BLaER1 (cell line): Measurements from ENCODE around the gene CTSK.
"Not testable (repeated sequence)": the region's sequence is repeated elsewhere in the genome, so short reads cannot be mapped to it uniquely, and the experiment has no call there.

ENCODE experiments used
- H3K27ac ChIP-seq: shearing (Covaris generic); formaldehyde crosslinking; 2 replicates; pipeline ENCODE4 v1.8.1; 2022
- H3K27me3 ChIP-seq: shearing (Covaris generic); formaldehyde crosslinking; 2 replicates; pipeline ENCODE4 v1.8.1; 2022
- H3K36me3 ChIP-seq: shearing (Covaris generic); formaldehyde crosslinking; 2 replicates; pipeline ENCODE4 v1.8.1; 2022
- H3K4me1 ChIP-seq: shearing (Covaris generic); formaldehyde crosslinking; 2 replicates; pipeline ENCODE4 v1.8.1; 2022
- H3K4me2 ChIP-seq: shearing (Covaris generic); formaldehyde crosslinking; 2 replicates; pipeline ENCODE4 v1.8.1; 2022
- H3K4me3 ChIP-seq: shearing (Covaris generic); formaldehyde crosslinking; 2 replicates; pipeline ENCODE4 v1.8.1; 2022
- H3K9ac ChIP-seq: shearing (Covaris generic); formaldehyde crosslinking; 2 replicates; pipeline ENCODE4 v1.8.1; 2022
- H3K9me3 ChIP-seq: shearing (Covaris generic); formaldehyde crosslinking; 2 replicates; pipeline ENCODE4 v1.8.1; 2022
- H4K20me1 ChIP-seq: shearing (Covaris generic); formaldehyde crosslinking; 2 replicates; pipeline ENCODE4 v1.8.1; 2022
- Cebpa-rat ChIP-seq: shearing (Covaris generic); IDR thresholded peaks from 2 replicates; pipeline ENCODE4 v1.8.1; 2022

Gene CTSK

GRCh38 chr1:150787455-150787854 lies 20.6 kb downstream of the CTSK start:
- H3K4me3 ChIP-seq: no peak overlapping the region

GRCh38 chr1:150780510-150780909 lies 27.6 kb downstream of the CTSK start:
- Histone ChIP-seq H3K27me3 (no peaks in the 10 kb centered on the region), H3K4me1 (no peaks in the 10 kb centered on the region), H3K36me3 (no peaks in the 10 kb centered on the region), H3K4me2 (no peak overlapping the region), H3K27ac (no peak overlapping the region), H3K9me3 (peaks cover 3% of the 10 kb centered on the region; the same call in 1 of the 2 replicates), H4K20me1 (no peaks in the 10 kb centered on the region), H3K9ac (no peak overlapping the region), H3K4me3 (no peak overlapping the region)
- no peak for TF ChIP-seq Cebpa-rat

More at GRCh38 chr1:150787455-150787854, 20.6 kb downstream of the CTSK start:
- H3K27ac ChIP-seq: no peak overlapping the region
- H3K4me2 ChIP-seq: no peak overlapping the region
- no peak overlapping the region for H3K9ac ChIP-seq
- TF ChIP-seq Cebpa-rat: no peak
- no peaks in the 10 kb centered on the region for H3K27me3 ChIP-seq
- H4K20me1 ChIP-seq: no peaks in the 10 kb centered on the region
- no peaks in the 10 kb centered on the region for H3K36me3 ChIP-seq
- H3K4me1 ChIP-seq: no peaks in the 10 kb centered on the region; the same call in 1 of the 2 replicates
- H3K9me3 ChIP-seq: peaks cover 2% of the 10 kb centered on the region; the same call in 1 of the 2 replicates

DNA sequence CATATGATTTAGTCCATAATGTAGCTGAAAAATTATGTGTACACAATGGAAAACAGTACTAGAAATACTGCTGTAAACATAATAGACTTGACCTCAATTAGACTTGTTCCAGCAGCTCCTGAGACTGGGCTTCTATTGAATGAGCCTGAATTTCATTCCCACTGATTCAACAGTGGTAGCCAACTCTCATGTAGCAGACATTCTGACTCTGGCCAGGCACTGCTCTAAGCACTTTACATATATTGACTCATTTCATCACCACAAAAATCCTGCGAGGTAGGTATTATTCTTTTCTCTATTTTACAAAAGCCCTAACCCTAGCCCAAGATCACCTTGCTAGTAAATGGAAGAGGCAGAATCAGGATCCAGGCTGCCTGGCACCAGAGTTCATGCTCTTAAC lies 29.7 kb downstream of the CTSK start:
- H3K27ac ChIP-seq: no peak overlapping the region
- H3K9me3 ChIP-seq: peaks cover 3% of the 10 kb centered on the region; the same call in 1 of the 2 replicates
- H3K9ac ChIP-seq: no peak overlapping the region
- no peak overlapping the region for H3K4me2 ChIP-seq
- no peaks in the 10 kb centered on the region for H3K4me1 ChIP-seq
- no peaks in the 10 kb centered on the region for H3K27me3 ChIP-seq
- H4K20me1 ChIP-seq: no peaks in the 10 kb centered on the region
- no peaks in the 10 kb centered on the region for H3K36me3 ChIP-seq
- H3K4me3 ChIP-seq: no peak overlapping the region
- no peak for TF ChIP-seq Cebpa-rat

DNA sequence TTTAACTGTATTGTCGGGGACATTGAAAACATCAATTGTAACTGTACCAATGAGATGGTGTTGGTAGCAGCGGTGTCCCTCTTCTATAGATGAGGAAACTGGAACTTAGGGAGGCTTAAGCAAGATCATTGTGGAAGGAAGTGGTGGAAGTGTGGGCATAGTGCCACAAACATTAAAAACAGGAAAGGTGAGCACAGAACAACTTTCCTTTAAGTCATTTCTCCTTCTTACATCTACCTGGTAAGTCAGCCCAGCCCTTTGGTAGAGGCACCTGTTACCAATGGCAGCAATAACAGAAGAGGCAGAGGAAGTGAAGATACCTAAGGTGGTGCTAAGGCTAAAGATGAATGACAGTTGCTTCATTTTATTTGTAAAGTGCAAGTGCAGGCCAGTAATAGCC lies 30.5 kb downstream of the CTSK start:
- H4K20me1 ChIP-seq: no peaks in the 10 kb centered on the region
- no peak overlapping the region for H3K27ac ChIP-seq
- no peak overlapping the region for H3K9ac ChIP-seq
- TF ChIP-seq Cebpa-rat: no peak
- no peak overlapping the region for H3K4me3 ChIP-seq
- H3K36me3 ChIP-seq: no peaks in the 10 kb centered on the region
- no peaks in the 10 kb centered on the region for H3K4me1 ChIP-seq
- no peaks in the 10 kb centered on the region for H3K27me3 ChIP-seq
- H3K9me3 ChIP-seq: peaks cover 2% of the 10 kb centered on the region; the same call in 1 of the 2 replicates
- H3K4me2 ChIP-seq: no peak overlapping the region

- H3K27me3 ChIP-seq, H3K4me1 ChIP-seq, H4K20me1 ChIP-seq, H3K36me3 ChIP-seq, H3K27ac ChIP-seq, H3K9me3 ChIP-seq, H3K4me2 ChIP-seq, H3K9ac ChIP-seq, H3K4me3 ChIP-seq: not testable (repeated sequence)
These were observed 32.0 kb downstream of the CTSK start for GRCh38 chr1:150775931-150776505.

DNA sequence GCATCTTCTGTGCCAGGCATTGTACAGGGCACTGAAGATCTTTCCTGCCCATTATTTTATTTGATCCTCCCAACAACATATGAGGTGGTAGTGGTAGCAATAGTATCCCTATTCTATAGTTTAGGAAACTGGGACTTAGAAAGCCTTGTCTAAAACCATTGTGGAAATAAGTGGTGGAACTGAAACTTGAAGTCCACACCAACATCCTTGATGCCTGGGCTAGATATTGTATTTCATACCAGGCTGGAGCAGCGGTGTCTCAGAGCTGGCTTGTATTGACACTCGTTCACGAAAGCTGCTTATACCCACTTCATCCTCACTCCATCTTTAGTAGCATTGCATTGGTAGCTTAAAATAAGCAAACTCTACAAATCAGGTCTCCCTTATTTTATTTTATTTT lies 32.8 kb downstream of the CTSK start:
- H4K20me1 ChIP-seq: no peaks in the 10 kb centered on the region
- no peaks in the 10 kb centered on the region for H3K9me3 ChIP-seq
- no peak overlapping the region for H3K4me2 ChIP-seq
- H3K36me3 ChIP-seq: no peaks in the 10 kb centered on the region
- H3K27ac ChIP-seq: no peak overlapping the region
- H3K4me1 ChIP-seq: 0 out of 2 replicates have a peak, but pooled peaks cover 7% of the 10 kb centered on the region
- H3K27me3 ChIP-seq: no peaks in the 10 kb centered on the region
- no peak overlapping the region for H3K9ac ChIP-seq
- no peak overlapping the region for H3K4me3 ChIP-seq
- no peak for TF ChIP-seq Cebpa-rat

- Histone ChIP-seq H3K9ac (no peak overlapping the region), H3K36me3 (no peaks in the 10 kb centered on the region), H3K4me3 (no peak overlapping the region), H4K20me1 (no peaks in the 10 kb centered on the region), H3K9me3 (no peaks in the 10 kb centered on the region), H3K27ac (no peak overlapping the region), H3K4me1 (0 out of 2 replicates have a peak, but pooled peaks cover 7% of the 10 kb centered on the region), H3K27me3 (no peaks in the 10 kb centered on the region), H3K4me2 (no peak overlapping the region)
- no peak for TF ChIP-seq Cebpa-rat
These were observed 35.7 kb downstream of the CTSK start for GRCh38 chr1:150772326-150772725.

DNA sequence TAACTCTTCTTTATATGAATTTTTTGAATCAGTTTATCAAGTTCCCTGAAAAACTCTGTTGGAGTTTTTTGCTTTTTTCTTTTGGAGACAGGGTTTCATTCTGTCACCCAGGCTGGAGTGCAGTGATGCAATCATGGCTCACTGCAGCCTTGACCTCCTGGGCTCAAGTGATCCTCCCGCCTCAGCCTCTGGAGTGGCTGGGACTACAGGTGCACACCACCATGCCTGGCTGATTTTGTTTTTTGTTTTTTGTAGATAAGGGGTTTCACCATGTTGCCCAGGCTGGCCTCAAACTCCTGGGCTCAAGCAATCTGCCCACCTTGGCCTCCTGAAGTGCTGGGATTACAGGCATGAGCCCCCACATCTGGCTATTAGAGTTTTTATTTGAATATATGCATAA lies 40.4 kb downstream of the CTSK start:
- H4K20me1 ChIP-seq, H3K27ac ChIP-seq, H3K9me3 ChIP-seq, H3K36me3 ChIP-seq, H3K27me3 ChIP-seq, H3K4me3 ChIP-seq, H3K9ac ChIP-seq, H3K4me2 ChIP-seq: not testable (repeated sequence)
- peaks cover 27% of the 10 kb centered on the region for H3K4me1 ChIP-seq

DNA sequence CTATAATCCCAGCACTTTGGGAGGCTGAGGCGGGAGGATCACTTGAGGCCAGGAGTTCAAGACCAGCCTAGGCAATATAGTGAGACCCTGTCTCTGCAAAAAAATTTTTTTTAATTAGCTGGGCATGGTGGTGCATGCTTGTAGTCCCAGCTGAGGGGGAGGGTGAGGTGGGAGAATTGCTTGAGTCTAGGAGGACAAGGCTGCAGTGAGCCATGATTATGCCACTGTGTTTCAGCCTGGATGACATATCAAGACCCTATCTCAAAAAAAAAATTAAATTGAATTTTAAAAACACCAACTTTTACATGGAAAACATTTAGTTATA lies 42.1 kb downstream of the CTSK start:
- peak overlapping the region; percentile 63 for H3K4me3 ChIP-seq
- peak overlapping the region; percentile 71 for H3K4me2 ChIP-seq

GRCh38 chr1:150765296-150765976 lies 42.6 kb downstream of the CTSK start, which contains the start of gene CTSS:
CTSS (minus strand) TSS chr1:150765778; CDS start chr1:150764763, 1,015 bp downstream.
- H3K27ac ChIP-seq: peak within 1 kb of the TSS; percentile 82

More for the DNA sequence above, 42.1 kb downstream of the CTSK start:
- peaks cover 22% of the 10 kb centered on the region for H3K4me1 ChIP-seq
- H3K27ac ChIP-seq: peak overlapping the region; percentile 82; the same call in 1 of the 2 replicates
- H3K36me3 ChIP-seq, H4K20me1 ChIP-seq, H3K27me3 ChIP-seq: not testable (repeated sequence)
- peaks cover 13% of the 10 kb centered on the region for H3K9me3 ChIP-seq
- peak overlapping the region; percentile 76 for H3K9ac ChIP-seq

More at GRCh38 chr1:150765296-150765976, 42.6 kb downstream of the CTSK start, which contains the start of gene CTSS:
- no peaks in the 10 kb centered on the region for H4K20me1 ChIP-seq
- peaks cover 17% of the 10 kb centered on the region for H3K9me3 ChIP-seq
- peaks cover 20% of the 10 kb centered on the region for H3K4me1 ChIP-seq
- H3K4me2 ChIP-seq: peak within 1 kb of the TSS; percentile 71
- H3K4me3 ChIP-seq: peak within 1 kb of the TSS; percentile 63
- H3K36me3 ChIP-seq: peaks cover 9% of the 10 kb centered on the region
- H3K9ac ChIP-seq: peak within 1 kb of the TSS; percentile 76
- no peaks in the 10 kb centered on the region for H3K27me3 ChIP-seq
- no peak for TF ChIP-seq Cebpa-rat
